HG03342 (cell line): Measurements from ENCODE around the gene ABI3BP.

ENCODE experiments used
- ATAC-seq: cut with Tn5 transposase; IDR thresholded peaks from one replicate; pipeline ENCODE4 v1.9.1; 2021; ENCODE audit warnings: mild to moderate bottlenecking, moderate library complexity; ENCODE audit not compliant: unreplicated experiment

ABI3BP gene

GRCh38 chr3:100893108-100893507 lies 100.1 kb downstream of the ABI3BP start:
- ATAC-seq: no peak

- no peak for ATAC-seq
Observed at GRCh38 chr3:100891827-100892226, 101.4 kb downstream of the ABI3BP start.

GRCh38 chr3:100891033-100891432 lies 102.2 kb downstream of the ABI3BP start:
- ATAC-seq: no peak

- no peak for ATAC-seq
Observed at GRCh38 chr3:100888881-100889280, 104.3 kb downstream of the ABI3BP start.

GRCh38 chr3:100882571-100882984 lies 110.6 kb downstream of the ABI3BP start:
- no peak for ATAC-seq

- ATAC-seq: no peak
Observed at GRCh38 chr3:100880845-100881244, 112.4 kb downstream of the ABI3BP start.

- ATAC-seq: no peak
Observed at GRCh38 chr3:100880072-100880471, 113.1 kb downstream of the ABI3BP start.

GRCh38 chr3:100879195-100879810 lies 113.9 kb downstream of the ABI3BP start:
- no peak for ATAC-seq

GRCh38 chr3:100877286-100877685 lies 115.9 kb downstream of the ABI3BP start:
- ATAC-seq: no peak

- ATAC-seq: no peak
Observed at GRCh38 chr3:100875239-100875638, 118.0 kb downstream of the ABI3BP start.

GRCh38 chr3:100873611-100874010 lies 119.6 kb downstream of the ABI3BP start:
- ATAC-seq: no peak

GRCh38 chr3:100871306-100871705 lies 121.9 kb downstream of the ABI3BP start:
- no peak for ATAC-seq

GRCh38 chr3:100869787-100870186 lies 123.4 kb downstream of the ABI3BP start:
- no peak for ATAC-seq

GRCh38 chr3:100868894-100869293 lies 124.3 kb downstream of the ABI3BP start:
- ATAC-seq: no peak

GRCh38 chr3:100868096-100868495 lies 125.1 kb downstream of the ABI3BP start:
- ATAC-seq: no peak

- ATAC-seq: no peak
Observed at GRCh38 chr3:100865442-100865841, 127.8 kb downstream of the ABI3BP start.

- ATAC-seq: no peak
Observed at GRCh38 chr3:100864471-100865250, 128.6 kb downstream of the ABI3BP start.

GRCh38 chr3:100857863-100858262 lies 135.4 kb downstream of the ABI3BP start:
- no peak for ATAC-seq

- no peak for ATAC-seq
Observed at GRCh38 chr3:100856821-100857220, 136.4 kb downstream of the ABI3BP start.

GRCh38 chr3:100852840-100853239 lies 140.4 kb downstream of the ABI3BP start:
- ATAC-seq: no peak

- ATAC-seq: no peak
Observed at GRCh38 chr3:100850701-100851100, 142.5 kb downstream of the ABI3BP start.

- no peak for ATAC-seq
Observed at GRCh38 chr3:100850156-100850555, 143.1 kb downstream of the ABI3BP start.
